Astrocyte (in vitro differentiated cells and primary cell): ENCODE data around the gene TTC34. TPM values are rescaled to one million over a fixed set of nuclear protein-coding genes. Genes with fewer than 3 reads are reported as not detected.

Experiments
- DNase-seq: peaks from one replicate; pipeline ENCODE4 v3.0.0-alpha.2; 2010; ENCODE audit warnings: low read depth
- FAIRE-seq: peaks from 2 replicates; lab custom pipeline; 2011; peaks lifted over from hg19 to GRCh38; lab: Jason Lieb, UNC
- H2AFZ ChIP-seq: 2 replicates; pipeline ENCODE4 v1.6.0; 2012; ENCODE audit warnings: low read depth, low read length, inconsistent platforms
- H3K27ac ChIP-seq: 2 replicates; pipeline ENCODE4 v1.5.1; 2011; ENCODE audit warnings: low read depth, low read length, inconsistent platforms
- H3K27me3 ChIP-seq: 2 replicates; pipeline ENCODE4 v1.6.0; 2011; ENCODE audit warnings: low read length, inconsistent platforms; ENCODE audit not compliant: insufficient read depth
- H3K36me3 ChIP-seq: 2 replicates; pipeline ENCODE4 v1.5.1; 2011; ENCODE audit warnings: low read length, inconsistent platforms; ENCODE audit not compliant: insufficient read depth
- H3K4me1 ChIP-seq: 2 replicates; pipeline ENCODE4 v1.5.1; 2011; ENCODE audit warnings: low read length, inconsistent platforms; ENCODE audit not compliant: insufficient read depth
- H3K4me2 ChIP-seq: 2 replicates; pipeline ENCODE4 v1.6.0; 2012; ENCODE audit warnings: low read length, inconsistent platforms
- H3K4me3 ChIP-seq: 2 replicates; pipeline ENCODE4 v1.5.1; 2011; ENCODE audit warnings: low read depth, mild to moderate bottlenecking, low read length, inconsistent platforms; ENCODE audit not compliant: insufficient read depth
- H3K79me2 ChIP-seq: 2 replicates; pipeline ENCODE4 v1.6.0; 2012; ENCODE audit warnings: mild to moderate bottlenecking, low read length, inconsistent platforms; ENCODE audit not compliant: insufficient read depth
- H3K9ac ChIP-seq: 2 replicates; pipeline ENCODE4 v1.6.0; 2012; ENCODE audit warnings: mild to moderate bottlenecking, low read length, inconsistent platforms
- H3K9me3 ChIP-seq: 2 replicates; pipeline ENCODE4 v1.5.1; 2012; ENCODE audit warnings: low read depth, mild to moderate bottlenecking, low read length, inconsistent platforms; ENCODE audit not compliant: insufficient read depth
- H4K20me1 ChIP-seq: 2 replicates; pipeline ENCODE4 v1.6.0; 2012; ENCODE audit warnings: low read length, inconsistent platforms; ENCODE audit not compliant: insufficient read depth
- H3K27ac Mint-ChIP-seq: one replicate; pipeline ENCODE4 v1.8.0; 2021; ENCODE audit warnings: mild to moderate bottlenecking, mixed read lengths; ENCODE audit not compliant: unreplicated experiment
- H3K27me3 Mint-ChIP-seq: one replicate; pipeline ENCODE4 v1.8.0; 2021; ENCODE audit warnings: low read depth, mixed read lengths; ENCODE audit not compliant: unreplicated experiment
- H3K36me3 Mint-ChIP-seq: one replicate; pipeline ENCODE4 v1.8.0; 2021; ENCODE audit warnings: low read depth, mixed read lengths; ENCODE audit not compliant: unreplicated experiment
- H3K4me1 Mint-ChIP-seq: one replicate; pipeline ENCODE4 v1.8.0; 2021; ENCODE audit warnings: low read depth, mixed read lengths; ENCODE audit not compliant: unreplicated experiment
- H3K4me3 Mint-ChIP-seq: one replicate; pipeline ENCODE4 v1.8.0; 2021; ENCODE audit warnings: mild to moderate bottlenecking, moderate library complexity, mixed read lengths; ENCODE audit not compliant: unreplicated experiment
- H3K9me3 Mint-ChIP-seq: one replicate; pipeline ENCODE4 v1.8.0; 2021; ENCODE audit warnings: mild to moderate bottlenecking, mixed read lengths; ENCODE audit not compliant: unreplicated experiment
- EZH2 ChIP-seq: IDR thresholded peaks from 2 replicates; pipeline ENCODE4 v1.6.1; 2012; ENCODE audit warnings: mild to moderate bottlenecking, low read length, inconsistent platforms; ENCODE audit not compliant: insufficient read depth
- total RNA-seq: library from RNA; stranded (reverse); gene quantifications from 2 replicates; pipeline ENCODE4 v1.2.1, GENCODE V29; 2021
- TF ChIP-seq, protein P1 (sequence below): IDR thresholded peaks from 2 replicates; pipeline ENCODE4 v1.5.1; 2011; ENCODE audit warnings: low read depth, mild to moderate bottlenecking, inconsistent platforms, low read length, moderate library complexity; ENCODE audit not compliant: insufficient read depth

TTC34 gene
- total RNA-seq, 1 donor from 2014 or later = 0.39 TPM

DNA sequence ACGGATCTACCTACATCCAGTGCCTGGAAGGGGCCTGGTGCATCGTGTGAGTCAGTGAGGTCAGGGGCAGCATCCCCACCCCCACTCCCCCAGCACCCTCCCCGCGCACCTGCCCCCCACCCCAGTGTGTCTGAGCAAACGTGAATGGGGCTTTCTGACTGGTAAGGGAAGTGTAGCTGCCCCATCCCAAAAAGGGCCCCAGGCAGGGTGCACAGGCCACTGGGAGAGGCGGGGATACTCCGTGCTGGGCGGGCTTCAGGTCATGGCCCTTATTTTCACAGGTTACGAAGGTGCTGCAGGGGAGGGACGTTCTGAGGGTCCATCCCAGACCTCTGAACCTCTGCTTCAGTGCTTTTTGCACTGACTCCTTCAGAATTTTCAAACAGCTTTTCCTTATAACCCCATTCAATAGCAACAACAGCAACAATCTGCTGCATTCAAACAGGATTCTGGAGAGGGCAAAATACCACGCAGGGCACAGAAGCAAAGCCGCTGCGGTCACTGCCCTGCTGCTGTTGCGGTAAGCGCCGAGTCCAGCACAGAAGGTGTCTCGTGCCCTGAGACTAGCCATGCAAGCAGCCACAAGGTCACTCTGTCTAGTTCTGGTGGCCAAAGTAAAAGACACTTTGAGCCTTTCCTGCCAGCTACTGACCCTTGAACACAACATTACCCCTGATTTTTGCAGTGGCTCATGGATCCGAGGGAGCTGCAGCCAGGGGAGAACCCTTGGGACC lies 10.3 kb downstream of the TTC34 start:
- Histone ChIP-seq H3K4me1 (no peaks in the 10 kb centered on the region), H3K27me3 (no peaks in the 10 kb centered on the region), H3K9me3 (peaks cover 7% of the 10 kb centered on the region), H4K20me1 (no peaks in the 10 kb centered on the region), H3K79me2 (no peaks in the 10 kb centered on the region), H3K36me3 (no peaks in the 10 kb centered on the region), H2AFZ (no peak overlapping the region), H3K27ac (no peak overlapping the region), H3K4me2 (no peak overlapping the region), H3K9ac (no peak overlapping the region), H3K4me3 (no peak overlapping the region)
- Mint-ChIP-seq H3K9me3 (peaks cover 17% of the 10 kb centered on the region), H3K4me1 (no peaks in the 10 kb centered on the region), H3K27me3 (peaks cover 5% of the 10 kb centered on the region), H3K4me3 (no peak overlapping the region), H3K36me3 (no peaks in the 10 kb centered on the region), H3K27ac (no peak overlapping the region)
- TF ChIP-seq, protein P1, sequence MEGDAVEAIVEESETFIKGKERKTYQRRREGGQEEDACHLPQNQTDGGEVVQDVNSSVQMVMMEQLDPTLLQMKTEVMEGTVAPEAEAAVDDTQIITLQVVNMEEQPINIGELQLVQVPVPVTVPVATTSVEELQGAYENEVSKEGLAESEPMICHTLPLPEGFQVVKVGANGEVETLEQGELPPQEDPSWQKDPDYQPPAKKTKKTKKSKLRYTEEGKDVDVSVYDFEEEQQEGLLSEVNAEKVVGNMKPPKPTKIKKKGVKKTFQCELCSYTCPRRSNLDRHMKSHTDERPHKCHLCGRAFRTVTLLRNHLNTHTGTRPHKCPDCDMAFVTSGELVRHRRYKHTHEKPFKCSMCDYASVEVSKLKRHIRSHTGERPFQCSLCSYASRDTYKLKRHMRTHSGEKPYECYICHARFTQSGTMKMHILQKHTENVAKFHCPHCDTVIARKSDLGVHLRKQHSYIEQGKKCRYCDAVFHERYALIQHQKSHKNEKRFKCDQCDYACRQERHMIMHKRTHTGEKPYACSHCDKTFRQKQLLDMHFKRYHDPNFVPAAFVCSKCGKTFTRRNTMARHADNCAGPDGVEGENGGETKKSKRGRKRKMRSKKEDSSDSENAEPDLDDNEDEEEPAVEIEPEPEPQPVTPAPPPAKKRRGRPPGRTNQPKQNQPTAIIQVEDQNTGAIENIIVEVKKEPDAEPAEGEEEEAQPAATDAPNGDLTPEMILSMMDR = no peak
- TF ChIP-seq EZH2 = no peak
- no peak for DNase-seq
- FAIRE-seq = no peak

DNA sequence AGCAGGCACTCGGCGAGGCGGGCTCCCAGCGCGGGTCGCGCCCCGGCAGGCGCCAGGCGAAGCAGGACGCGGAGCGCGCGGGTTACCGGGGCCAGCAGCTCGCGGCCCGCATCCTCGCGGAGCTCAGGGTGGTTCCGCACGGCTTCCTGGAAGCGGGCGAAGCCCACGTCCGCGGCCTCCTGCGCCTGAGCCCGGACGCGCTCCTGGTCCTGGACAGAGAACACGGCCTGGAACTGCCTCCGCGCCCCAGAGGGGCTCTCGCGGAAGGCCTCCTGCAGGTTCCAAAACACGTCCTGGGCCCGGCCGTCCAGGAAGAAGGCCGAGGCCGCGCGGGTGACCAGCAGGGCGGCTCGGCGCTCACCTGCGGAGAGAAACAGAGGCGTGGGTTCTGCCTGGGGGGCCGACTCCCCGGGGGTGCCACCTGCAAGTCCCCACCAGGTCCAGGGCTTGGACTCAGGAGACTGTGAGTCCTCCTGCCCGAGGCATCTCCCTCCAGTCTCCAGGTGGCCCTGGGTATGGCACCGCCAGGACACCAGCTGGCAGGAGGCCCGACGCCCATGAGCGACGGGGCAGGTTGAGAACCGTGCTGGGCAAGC lies 11.4 kb downstream of the TTC34 start:
- H3K27me3 ChIP-seq = no peaks in the 10 kb centered on the region
- no peaks in the 10 kb centered on the region for H3K79me2 ChIP-seq
- H3K4me1 ChIP-seq = no peaks in the 10 kb centered on the region
- DNase-seq = no peak
- no peaks in the 10 kb centered on the region for H3K36me3 Mint-ChIP-seq
- no peak for TF ChIP-seq EZH2
- TF ChIP-seq, protein P1 = no peak
- no peak overlapping the region for H3K4me2 ChIP-seq
- no peak overlapping the region for H3K9ac ChIP-seq
- no peak overlapping the region for H3K27ac ChIP-seq
- H3K9me3 Mint-ChIP-seq = peaks cover 15% of the 10 kb centered on the region
- H4K20me1 ChIP-seq = no peaks in the 10 kb centered on the region
- H3K36me3 ChIP-seq = no peaks in the 10 kb centered on the region
- FAIRE-seq = no peak
- H2AFZ ChIP-seq = no peak overlapping the region
- H3K27ac Mint-ChIP-seq = no peak overlapping the region
- no peak overlapping the region for H3K4me3 ChIP-seq
- H3K4me3 Mint-ChIP-seq = no peak overlapping the region
- peaks cover 9% of the 10 kb centered on the region for H3K9me3 ChIP-seq
- H3K27me3 Mint-ChIP-seq = peaks cover 7% of the 10 kb centered on the region
- no peaks in the 10 kb centered on the region for H3K4me1 Mint-ChIP-seq
